Stimulated activated naive B cell treated with anti-CD40 and anti-IgM and Interleukin-4, amounts not matched to agents 10 μg/mL and 1 μg/mL and 100 μg/mL, for 72 hours (primary cell): ENCODE results near the gene ZNHIT2.

Experiments
- ATAC-seq, 2 donors: fragments of 150-1000 bp; cut with Tn5 transposase; replicated peaks; 2 replicates each; pipeline ENCODE4 v1.10.0; 2021; ENCODE audit warnings: moderate library complexity in 1 of 2
- DNase-seq: peaks from one replicate; pipeline ENCODE4 v3.0.0; 2021
- H3K27ac Mint-ChIP-seq: one replicate; pipeline ENCODE4 v1.8.0; 2022; ENCODE audit warnings: mild to moderate bottlenecking, mixed read lengths
- H3K27me3 Mint-ChIP-seq, 2 donors: one replicate each; pipeline ENCODE4 v1.8.0; 2022; ENCODE audit warnings: mixed read lengths in 2 of 2
- H3K36me3 Mint-ChIP-seq, 2 donors: one replicate each; pipeline ENCODE4 v1.8.0; 2022; ENCODE audit warnings: mixed read lengths in 2 of 2, mild to moderate bottlenecking in 1 of 2
- H3K4me1 Mint-ChIP-seq, 2 donors: one replicate each; pipeline ENCODE4 v1.8.0; 2022; ENCODE audit warnings: mixed read lengths in 2 of 2, mild to moderate bottlenecking in 1 of 2
- H3K4me3 Mint-ChIP-seq, 2 donors: one replicate each; pipeline ENCODE4 v1.8.0; 2022; ENCODE audit warnings: mild to moderate bottlenecking in 2 of 2, mixed read lengths in 2 of 2, moderate library complexity in 1 of 2
- H3K9me3 Mint-ChIP-seq, 2 donors: one replicate each; pipeline ENCODE4 v1.8.0; 2022; ENCODE audit warnings: mixed read lengths in 2 of 2, mild to moderate bottlenecking in 1 of 2

ZNHIT2 gene

DNA sequence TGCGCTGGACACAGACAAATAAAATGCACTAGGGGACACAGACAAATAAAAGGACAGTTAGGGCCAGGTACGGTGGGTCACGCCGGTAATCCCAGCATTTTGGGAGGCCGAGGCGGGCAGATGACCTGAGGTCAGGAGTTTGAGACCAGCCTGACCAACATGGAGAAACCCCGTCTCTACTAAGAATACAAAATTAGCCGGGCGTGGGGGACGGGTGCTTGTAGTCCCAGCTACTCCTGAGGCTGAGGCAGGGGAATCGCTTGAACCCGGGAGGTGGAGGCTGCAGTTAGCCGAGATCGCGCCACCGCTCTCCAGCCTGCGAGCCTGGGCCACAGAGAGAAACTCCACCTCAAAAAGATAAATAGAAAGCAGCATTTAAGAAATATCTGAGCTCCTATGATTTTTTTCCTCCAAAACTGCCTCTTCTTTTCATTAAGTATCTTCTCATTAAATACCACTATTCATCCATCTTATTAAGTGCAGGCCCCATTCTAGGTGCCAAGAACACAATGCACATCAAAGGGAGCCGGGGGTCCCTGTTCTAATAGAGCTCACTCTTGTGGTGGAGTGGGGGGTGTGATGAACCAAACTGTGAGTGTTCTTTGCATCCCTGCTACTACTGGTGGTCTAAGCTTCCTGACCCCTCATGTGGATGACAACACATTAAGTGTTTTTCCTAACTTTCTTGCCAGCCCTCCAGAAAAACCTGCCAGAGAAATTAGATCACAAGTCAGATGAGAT is 766 bp upstream of the ZNHIT2 start:
- Mint-ChIP-seq H3K36me3 (peaks cover 47 to 64% of the 10 kb centered on the region in 2 donors), H3K27ac (peak overlapping the region; percentile 98), H3K4me3 (peak overlapping the region; percentile 89 to 91)

DNA sequence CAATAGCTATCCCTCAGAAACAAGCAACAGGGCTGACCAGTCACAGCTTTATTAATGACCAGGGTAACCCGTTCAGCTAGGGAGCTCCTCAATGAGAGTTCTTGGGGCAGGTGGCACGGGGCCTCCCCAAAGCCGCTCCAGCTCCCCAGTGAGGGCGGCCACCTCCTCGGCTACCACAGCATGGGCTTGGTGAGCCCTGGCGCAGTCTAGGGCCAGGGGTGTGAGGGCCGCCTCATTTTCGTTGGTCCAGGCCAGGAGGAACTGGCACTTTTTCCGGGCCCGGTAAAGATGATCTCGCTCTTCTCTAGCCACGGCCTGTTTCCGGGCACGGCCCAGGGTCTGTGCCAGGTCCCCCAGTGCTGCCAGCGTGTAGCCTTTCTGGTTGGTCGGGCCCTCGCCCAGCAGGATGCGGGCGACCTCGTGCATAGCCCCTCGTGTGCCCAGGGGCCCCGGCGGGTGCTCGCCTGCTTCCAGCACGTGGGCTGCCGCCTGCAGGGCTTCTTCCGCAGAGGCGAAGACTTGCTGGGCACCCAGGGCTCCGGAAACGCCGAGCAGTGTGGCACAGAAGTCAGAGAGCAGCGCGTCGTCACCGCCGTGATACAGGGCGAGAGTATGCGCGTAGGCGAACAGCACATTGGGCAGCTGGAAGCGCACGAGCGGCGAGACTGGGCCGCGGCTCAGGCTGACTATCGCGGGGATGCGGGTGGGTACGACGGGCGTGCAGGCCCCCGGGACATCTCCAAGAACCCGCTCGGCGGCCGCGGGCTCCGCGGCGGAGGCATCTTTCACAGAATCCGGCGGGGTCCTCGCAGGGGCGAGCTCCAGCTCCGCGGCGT is 913 bp downstream of the ZNHIT2 start:
- peak overlapping the region; percentile 89 to 91 for H3K4me3 Mint-ChIP-seq
- H3K27ac Mint-ChIP-seq: peak overlapping the region; percentile 98
- ATAC-seq: peak; percentile 14 to 22
- no peaks in the 10 kb centered on the region for H3K9me3 Mint-ChIP-seq
- peaks cover 41 to 88% of the 10 kb centered on the region in 2 donors for H3K4me1 Mint-ChIP-seq
- peak; percentile 56 for DNase-seq
- peaks cover 39 to 60% of the 10 kb centered on the region in 2 donors for H3K36me3 Mint-ChIP-seq
- H3K27me3 Mint-ChIP-seq: no peaks in the 10 kb centered on the region

More for the DNA sequence above, 766 bp upstream of the ZNHIT2 start:
- Mint-ChIP-seq H3K9me3 (no peaks in the 10 kb centered on the region), H3K27me3 (no peaks in the 10 kb centered on the region), H3K4me1 (peaks cover 30 to 75% of the 10 kb centered on the region in 2 donors)
- no peak for DNase-seq
- no peak for ATAC-seq

DNA sequence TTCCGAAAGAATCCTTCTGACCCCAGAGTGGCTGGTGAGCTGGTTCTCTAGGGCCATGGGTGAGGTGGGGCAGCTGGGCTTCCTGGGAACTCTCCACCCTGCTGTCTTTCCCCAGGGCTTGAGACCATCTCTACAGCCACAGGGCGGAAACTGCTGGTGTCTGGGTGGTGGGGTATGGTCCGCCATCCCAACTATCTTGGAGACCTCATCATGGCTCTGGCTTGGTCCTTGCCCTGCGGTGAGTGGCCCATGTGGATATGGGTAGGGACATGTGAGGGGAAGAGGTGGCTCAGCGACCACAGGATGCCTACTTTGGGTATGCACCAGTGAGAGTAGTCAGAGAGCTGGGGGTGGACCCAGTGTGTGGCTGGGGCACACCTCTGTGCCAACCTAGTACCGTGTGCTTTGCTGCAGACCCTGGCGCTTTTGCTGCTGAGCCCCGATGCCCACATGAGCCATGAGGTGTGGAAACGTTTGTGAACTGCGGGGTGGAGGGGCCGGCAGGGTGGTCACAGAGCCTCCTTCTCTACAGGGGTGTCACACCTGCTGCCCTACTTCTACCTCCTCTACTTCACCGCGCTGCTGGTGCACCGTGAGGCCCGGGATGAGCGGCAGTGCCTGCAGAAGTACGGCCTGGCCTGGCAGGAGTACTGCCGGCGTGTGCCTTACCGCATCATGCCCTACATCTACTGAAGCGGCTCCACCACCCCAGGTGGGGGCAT is 2.0 kb downstream of the ZNHIT2 start:
- Mint-ChIP-seq H3K27ac (peak overlapping the region; percentile 71), H3K4me3 (peak overlapping the region; percentile 89 to 91), H3K4me1 (peaks cover 41 to 88% of the 10 kb centered on the region in 2 donors), H3K27me3 (no peaks in the 10 kb centered on the region), H3K36me3 (peaks cover 33 to 50% of the 10 kb centered on the region in 2 donors), H3K9me3 (no peaks in the 10 kb centered on the region)
- no peak for ATAC-seq
- no peak for DNase-seq

DNA sequence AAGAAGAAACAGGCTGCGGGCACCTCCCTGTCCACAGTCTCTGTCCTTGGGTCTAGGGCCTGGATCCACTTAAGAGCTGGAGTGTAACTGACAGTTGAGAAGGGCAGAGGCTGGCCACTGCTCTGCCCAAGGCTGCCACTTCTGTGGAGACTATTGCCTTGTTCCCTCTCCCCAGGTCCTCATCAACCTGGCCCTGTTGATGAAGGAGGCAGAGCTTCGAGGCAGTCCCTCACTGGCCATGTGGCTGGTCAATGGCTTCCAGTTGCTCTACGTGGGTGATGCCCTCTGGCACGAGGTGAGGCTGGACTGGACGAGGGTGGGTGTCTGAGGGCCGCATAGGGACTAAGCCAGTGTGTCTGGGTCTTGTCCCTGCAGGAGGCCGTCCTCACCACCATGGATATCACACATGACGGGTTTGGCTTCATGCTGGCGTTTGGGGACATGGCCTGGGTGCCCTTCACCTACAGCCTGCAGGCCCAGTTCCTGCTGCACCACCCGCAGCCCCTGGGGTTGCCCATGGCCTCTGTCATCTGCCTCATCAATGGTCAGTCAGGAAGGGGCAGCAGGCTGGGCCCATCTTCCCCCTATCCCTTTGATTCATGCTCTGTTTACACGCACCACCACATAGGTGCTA is 2.8 kb downstream of the ZNHIT2 start:
- ATAC-seq: no peak
- Mint-ChIP-seq H3K9me3 (no peaks in the 10 kb centered on the region), H3K27me3 (no peaks in the 10 kb centered on the region), H3K4me1 (peaks cover 44 to 88% of the 10 kb centered on the region in 2 donors), H3K27ac (peak overlapping the region; percentile 73), H3K4me3 (no peak overlapping the region), H3K36me3 (peaks cover 33 to 46% of the 10 kb centered on the region in 2 donors)
- DNase-seq: no peak

DNA sequence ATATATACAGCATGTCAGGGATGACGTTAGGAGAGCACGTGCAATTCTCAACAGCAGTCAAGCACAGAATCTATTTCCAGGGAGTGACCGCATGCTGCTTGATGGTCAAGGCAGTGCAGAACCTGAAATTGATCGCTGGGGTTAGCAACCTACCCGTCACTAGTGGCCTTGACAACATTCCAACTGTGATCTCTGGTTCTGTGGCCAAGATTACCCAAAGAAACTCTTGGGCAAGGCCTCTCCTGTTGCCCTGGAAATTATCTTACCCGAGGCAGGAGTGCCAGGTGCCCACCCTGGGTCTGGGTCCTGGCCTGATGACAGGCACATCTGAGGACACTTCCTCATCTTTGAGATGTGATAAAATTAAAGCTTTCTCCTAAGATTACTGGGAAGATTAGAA is 3.7 kb downstream of the ZNHIT2 start:
- peaks cover 33 to 42% of the 10 kb centered on the region in 2 donors for H3K36me3 Mint-ChIP-seq
- no peaks in the 10 kb centered on the region for H3K9me3 Mint-ChIP-seq
- DNase-seq: no peak
- no peak overlapping the region for H3K27ac Mint-ChIP-seq
- H3K4me1 Mint-ChIP-seq: peaks cover 43 to 81% of the 10 kb centered on the region in 2 donors
- no peak for ATAC-seq
- H3K4me3 Mint-ChIP-seq: no peak overlapping the region
- no peaks in the 10 kb centered on the region for H3K27me3 Mint-ChIP-seq

DNA sequence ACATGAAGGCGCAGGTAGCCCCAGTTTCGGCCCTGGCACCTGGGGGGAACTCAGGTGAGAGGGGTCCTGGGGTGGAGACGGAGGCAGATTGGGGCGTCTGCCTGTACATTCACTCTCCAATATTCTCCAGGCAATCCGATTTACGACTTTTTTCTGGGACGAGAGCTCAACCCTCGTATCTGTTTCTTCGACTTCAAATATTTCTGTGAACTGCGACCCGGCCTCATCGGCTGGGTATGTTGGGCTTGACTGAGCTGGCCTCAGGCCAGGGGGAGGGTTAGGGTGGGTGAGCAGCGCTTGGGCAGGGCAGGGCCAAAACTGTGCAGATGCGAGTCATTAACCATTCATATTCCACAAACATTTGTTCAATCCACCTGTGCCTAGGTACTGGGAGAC is 4.1 kb downstream of the ZNHIT2 start:
- Mint-ChIP-seq H3K36me3 (peaks cover 29 to 38% of the 10 kb centered on the region in 2 donors), H3K27ac (peak overlapping the region; percentile 68), H3K9me3 (no peaks in the 10 kb centered on the region), H3K4me3 (peak overlapping the region; percentile 97 to 99), H3K4me1 (peaks cover 38 to 76% of the 10 kb centered on the region in 2 donors), H3K27me3 (no peaks in the 10 kb centered on the region)
- no peak for DNase-seq
- ATAC-seq: no peak

DNA sequence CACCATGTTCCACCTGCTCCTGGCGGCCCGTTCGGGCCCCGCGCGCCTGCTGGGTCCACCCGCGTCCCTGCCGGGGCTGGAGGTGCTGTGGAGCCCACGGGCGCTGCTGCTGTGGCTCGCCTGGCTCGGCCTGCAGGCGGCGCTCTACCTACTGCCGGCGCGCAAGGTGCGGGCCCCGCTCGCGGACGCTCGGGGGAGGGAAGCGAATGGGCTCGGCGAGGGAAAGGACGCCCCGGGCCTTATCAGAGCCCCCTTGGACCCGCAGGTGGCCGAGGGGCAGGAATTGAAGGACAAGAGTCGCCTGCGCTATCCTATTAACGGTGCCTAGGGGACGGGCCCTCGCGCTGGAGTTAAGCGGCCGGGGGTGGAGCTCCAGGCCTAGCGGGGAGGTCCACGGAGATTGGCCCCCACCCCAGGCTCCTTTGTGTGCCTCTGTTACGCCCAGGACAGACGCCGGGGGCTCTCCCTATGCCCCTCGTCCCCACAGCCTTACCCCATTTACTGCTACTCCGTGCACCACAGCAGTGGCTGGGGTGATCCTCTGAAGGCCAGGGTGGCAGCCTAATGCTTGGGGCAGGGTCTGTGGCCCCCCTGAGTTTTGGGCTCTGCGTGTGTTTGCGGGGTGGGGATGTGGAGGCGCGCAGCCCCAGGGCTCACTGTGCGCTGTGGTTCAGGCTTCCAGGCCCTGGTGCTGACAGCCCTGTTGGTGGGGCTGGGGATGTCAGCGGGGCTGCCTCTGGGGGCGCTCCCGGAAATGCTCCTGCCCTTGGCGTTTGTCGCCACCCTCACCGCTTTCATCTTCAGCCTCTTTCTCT is 4.7 kb downstream of the ZNHIT2 start:
- Mint-ChIP-seq H3K4me1 (peaks cover 35 to 70% of the 10 kb centered on the region in 2 donors), H3K27ac (peak overlapping the region; percentile 68), H3K36me3 (peaks cover 25 to 32% of the 10 kb centered on the region in 2 donors), H3K27me3 (no peaks in the 10 kb centered on the region), H3K4me3 (peak overlapping the region; percentile 97 to 99), H3K9me3 (no peaks in the 10 kb centered on the region)
- DNase-seq: peak; percentile 66
- peak; percentile 53 to 63 for ATAC-seq

DNA sequence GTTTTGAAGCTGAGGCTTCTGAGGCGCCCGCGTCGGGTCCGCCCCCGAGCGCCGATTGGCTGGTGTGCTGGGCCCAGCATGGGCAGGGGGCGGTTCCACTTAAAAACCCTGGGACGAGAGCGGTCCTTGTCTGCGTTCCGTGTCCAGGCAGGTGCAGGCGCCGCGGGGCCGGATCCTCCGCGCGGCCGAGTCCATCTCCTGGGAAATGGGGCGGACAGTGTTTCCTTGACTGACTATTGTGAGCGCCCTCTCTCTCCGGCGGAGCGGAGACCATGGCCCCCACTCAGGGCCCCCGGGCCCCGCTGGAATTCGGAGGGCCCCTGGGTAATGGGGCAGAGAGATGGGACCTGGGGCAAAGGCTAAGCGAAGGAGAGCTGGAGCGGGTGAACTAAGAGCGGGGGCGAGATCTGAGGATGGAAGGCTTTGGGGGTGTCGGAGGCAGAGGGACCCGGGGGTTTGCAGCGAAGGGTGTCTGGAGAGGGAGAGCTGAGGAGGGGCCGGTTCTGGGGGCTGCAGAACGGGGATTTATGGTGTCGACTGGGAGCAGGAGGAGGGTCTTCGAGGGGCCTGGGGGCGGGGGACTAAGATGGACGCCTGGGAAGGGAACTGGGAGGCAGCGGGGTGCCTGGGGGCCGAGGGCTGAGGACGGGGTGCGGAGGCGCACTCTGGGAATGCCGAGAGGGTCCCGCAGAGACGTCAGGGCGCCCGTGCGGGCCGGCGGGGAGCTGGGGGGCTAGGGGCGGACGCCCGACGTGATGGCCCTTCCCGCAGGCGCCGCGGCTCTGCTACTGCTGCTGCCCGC is 5.6 kb downstream of the ZNHIT2 start, which contains the start of gene TM7SF2:
TM7SF2 (plus strand) TSS at position 129 of the 802 bp plus-strand sequence; CDS start at position 273, 144 bp downstream.
- Mint-ChIP-seq H3K4me3 (peak within 1 kb of the TSS; percentile 97 to 99), H3K27me3 (no peaks in the 10 kb centered on the region), H3K36me3 (peaks cover 21 to 32% of the 10 kb centered on the region in 2 donors), H3K27ac (peak within 1 kb of the TSS; percentile 97), H3K4me1 (peaks cover 34 to 64% of the 10 kb centered on the region in 2 donors), H3K9me3 (no peaks in the 10 kb centered on the region)
- DNase-seq (peak; percentile 88), ATAC-seq (peak; percentile 77 to 83)

DNA sequence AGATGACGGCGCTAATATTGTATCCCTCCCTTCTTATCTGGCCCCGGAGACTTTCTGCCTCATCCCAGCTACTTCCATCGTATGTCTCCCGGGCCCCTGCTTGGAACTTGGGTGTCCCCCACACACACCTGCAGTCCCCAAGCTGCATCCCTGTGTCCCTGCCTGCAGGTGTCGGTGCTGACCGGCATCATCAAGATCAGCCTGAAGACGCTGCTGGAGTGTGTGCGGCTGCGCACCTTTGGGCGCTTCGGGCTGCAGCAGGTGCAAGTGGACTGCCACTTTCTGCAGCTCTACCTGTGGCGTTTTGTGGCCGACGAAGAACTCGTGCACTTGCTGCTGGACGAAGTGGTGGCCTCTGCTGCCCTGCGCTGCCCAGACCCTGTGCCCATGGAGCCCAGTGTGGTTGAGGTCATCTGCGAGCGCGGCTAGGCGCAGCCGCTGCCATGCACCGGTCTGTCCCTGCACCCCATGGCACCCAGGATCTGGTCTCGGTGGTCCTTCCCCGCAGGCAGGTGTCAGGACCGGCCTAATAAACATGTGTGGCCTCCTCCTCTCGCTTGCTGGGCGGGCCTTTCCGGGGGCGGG is 6.2 kb downstream of the ZNHIT2 start:
- Mint-ChIP-seq H3K36me3 (peaks cover 21 to 34% of the 10 kb centered on the region in 2 donors), H3K4me3 (peak overlapping the region; percentile 97 to 99), H3K9me3 (no peaks in the 10 kb centered on the region), H3K27ac (peak overlapping the region; percentile 97), H3K27me3 (no peaks in the 10 kb centered on the region), H3K4me1 (peaks cover 37 to 64% of the 10 kb centered on the region in 2 donors)
- no peak for DNase-seq
- ATAC-seq: no peak

DNA sequence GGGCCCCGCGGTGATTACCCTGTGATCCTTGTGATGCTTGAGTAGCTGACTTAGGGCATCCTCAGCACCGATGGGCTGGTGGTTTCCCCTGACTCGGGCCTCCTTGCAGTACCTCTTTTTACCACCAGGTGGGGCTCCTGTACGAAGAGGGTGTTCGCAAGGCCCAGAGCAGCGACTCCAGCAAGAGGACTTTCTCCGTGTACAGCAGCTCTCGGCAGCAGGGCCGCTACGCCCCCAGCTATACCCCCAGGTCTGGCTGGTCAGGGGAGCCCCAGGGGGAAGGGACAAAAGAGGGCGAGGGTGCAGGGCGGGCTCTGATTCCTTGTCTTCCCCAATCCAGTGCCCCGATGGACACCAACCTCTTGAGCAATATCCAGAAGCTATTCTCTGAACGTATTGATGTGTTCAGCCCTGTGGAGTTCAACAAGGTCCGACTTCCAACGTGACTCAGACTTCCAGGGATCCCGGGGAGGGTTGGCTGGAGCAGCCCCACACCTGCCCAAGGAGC is 7.1 kb downstream of the ZNHIT2 start:
- peaks cover 33 to 64% of the 10 kb centered on the region in 2 donors for H3K4me1 Mint-ChIP-seq
- H3K27ac Mint-ChIP-seq: no peak overlapping the region
- ATAC-seq: peak; percentile 54 to 55
- H3K4me3 Mint-ChIP-seq: no peak overlapping the region
- peak; percentile 88 for DNase-seq
- peaks cover 16 to 35% of the 10 kb centered on the region in 2 donors for H3K36me3 Mint-ChIP-seq
- H3K27me3 Mint-ChIP-seq: no peaks in the 10 kb centered on the region
- H3K9me3 Mint-ChIP-seq: no peaks in the 10 kb centered on the region

DNA sequence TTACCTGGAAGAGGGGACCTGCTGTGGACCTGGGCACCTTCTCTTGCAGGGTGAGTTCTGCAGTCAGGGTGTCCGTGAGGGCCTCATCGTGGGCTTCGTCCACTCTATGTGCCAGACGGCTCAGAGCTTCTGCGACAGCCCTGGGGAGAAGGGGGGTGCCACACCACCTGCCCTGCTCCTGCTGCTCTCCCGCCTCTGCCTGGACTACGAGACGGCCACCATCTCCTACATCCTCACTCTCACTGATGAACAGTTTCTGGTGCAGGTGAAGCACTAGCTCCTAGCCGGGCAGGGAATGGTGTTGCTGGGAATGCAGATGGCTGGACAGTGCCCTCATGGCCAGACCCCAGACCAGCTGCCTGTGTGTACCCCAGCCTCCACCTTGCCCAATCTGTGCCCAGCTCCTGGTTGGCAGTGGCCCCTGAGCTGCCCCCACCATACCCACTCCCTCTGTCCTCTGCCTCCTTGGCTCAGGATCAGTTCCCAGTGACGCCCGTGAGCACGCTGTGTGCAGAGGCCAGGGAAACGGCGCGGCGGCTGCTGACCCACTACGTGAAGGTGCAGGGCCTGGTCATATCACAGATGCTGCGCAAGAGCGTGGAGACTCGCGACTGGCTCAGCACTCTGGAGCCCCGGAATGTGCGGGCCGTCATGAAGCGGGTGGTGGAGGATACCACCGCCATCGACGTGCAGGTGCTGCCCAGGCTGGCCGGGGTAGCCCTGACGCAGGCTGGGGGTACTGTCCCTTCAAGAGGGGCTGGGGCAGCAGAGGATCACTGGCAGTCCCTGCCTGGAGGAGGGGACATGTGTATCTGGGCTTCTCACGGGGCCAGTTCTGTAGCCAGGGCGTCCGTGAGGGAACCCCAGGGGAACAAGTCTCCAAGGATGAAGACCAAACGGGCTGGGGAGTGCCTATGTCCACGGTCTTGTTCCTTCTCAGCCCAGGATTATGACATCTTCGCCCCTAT is 8.0 kb downstream of the ZNHIT2 start:
- Mint-ChIP-seq H3K9me3 (no peaks in the 10 kb centered on the region), H3K4me1 (peaks cover 32 to 62% of the 10 kb centered on the region in 2 donors), H3K27me3 (no peaks in the 10 kb centered on the region), H3K36me3 (peaks cover 16 to 39% of the 10 kb centered on the region in 2 donors), H3K4me3 (no peak overlapping the region), H3K27ac (no peak overlapping the region)
- no peak for DNase-seq
- ATAC-seq: no peak
